ENCODE measurements around the gene ASCL2. TPM values are rescaled to one million over a fixed set of nuclear protein-coding genes. Genes with fewer than 3 reads are reported as not detected.

Gene ASCL2
- polyA plus RNA-seq (2013) = 1.3 TPM

- H3K9me3 ChIP-seq (ENCODE audit: control extremely low read depth in 1 of 5, control insufficient read depth in 4 of 5, insufficient read depth in 2 of 5, low read depth in 1 of 5, low read length in 4 of 5) = peaks cover 0 to 3% (median 0%) of the 10 kb centered on the region in 5 experiments
- peak; percentile 3 to 51 (median 25) for DNase-seq
- WGBS (ENCODE audit: insufficient coverage) = 2% methylated on average over 62 of the region's 89 CpGs
- no peaks in the 10 kb centered on the region for H3K36me3 ChIP-seq (ENCODE audit: control insufficient read depth in 4 of 4, insufficient read depth in 4 of 4, low read length in 3 of 4)
- no peak within 1 kb of the TSS for H3K27ac ChIP-seq (ENCODE audit: insufficient read depth in 1 of 2, low read depth in 1 of 2, low read length in 2 of 2, poor library complexity in 1 of 2, severe bottlenecking in 2 of 2)
- peaks cover 0 to 43% (median 39%) of the 10 kb centered on the region in 4 experiments for H3K4me1 ChIP-seq (ENCODE audit: control extremely low read depth in 1 of 4, control insufficient read depth in 4 of 4, insufficient read depth in 4 of 4, low read length in 3 of 4)
- peaks cover 0 to 36% (median 23%) of the 10 kb centered on the region in 5 experiments for H3K27me3 ChIP-seq (replicated peaks in 2 of 5; ENCODE audit: control insufficient read depth in 4 of 5, insufficient read depth in 5 of 5, low read length in 4 of 5)
- CTCF ChIA-PET = interaction anchor here (0.9 to 1.0 kb wide), 3 partner anchors 28 to 70 kb away, joined by 4 to 5 read pairs (median 4); no protein-coding TSS in a partner anchor
- peak within 1 kb of the TSS in 6 of 7 experiments; percentile 42 to 73 (median 59) for H3K4me3 ChIP-seq (ENCODE audit: control insufficient read depth in 1 of 7, extremely low read depth in 1 of 7, insufficient read depth in 4 of 7, low read depth in 2 of 7, low read length in 6 of 7)
- POLR2A ChIA-PET = interaction anchor here (0.6 kb wide), 1 partner anchor 30 kb away, joined by 4 read pairs; no protein-coding TSS in a partner anchor
Observed at GRCh38 chr11:2270322-2271076, at the start of gene ASCL2. Gene ASCL2, minus strand, starts transcription at chr11:2270588. Its CDS starts 256 bp downstream, at chr11:2270332.

GRCh38 chr11:2319791-2320472, 49.5 kb upstream of the ASCL2 start:
- WGBS (ENCODE audit: insufficient coverage) = 91% methylated on average over 10 of the region's 10 CpGs
- CTCF ChIA-PET = interaction anchor here (1.1 to 5.4 kb wide), 4 partner anchors 8 to 100 kb away, joined by 3 to 31 read pairs (median 6); no protein-coding TSS in a partner anchor
- POLR2A ChIA-PET = no interaction called here

GRCh38 chr11:2318707-2319106, 48.3 kb upstream of the ASCL2 start:
- Histone ChIP-seq H3K27ac (ENCODE audit: insufficient read depth in 1 of 2, low read depth in 1 of 2, low read length in 2 of 2, poor library complexity in 1 of 2, severe bottlenecking in 2 of 2) (no peak overlapping the region), H3K27me3 (replicated peaks in 2 of 5; ENCODE audit: control insufficient read depth in 4 of 5, insufficient read depth in 5 of 5, low read length in 4 of 5) (peaks cover 0 to 2% (median 0%) of the 10 kb centered on the region in 5 experiments), H3K9me3 (ENCODE audit: control extremely low read depth in 1 of 5, control insufficient read depth in 4 of 5, insufficient read depth in 2 of 5, low read depth in 1 of 5, low read length in 4 of 5) (peaks cover 0 to 2% (median 0%) of the 10 kb centered on the region in 5 experiments), H3K4me1 (ENCODE audit: control extremely low read depth in 1 of 4, control insufficient read depth in 4 of 4, insufficient read depth in 4 of 4, low read length in 3 of 4) (peaks cover 0 to 22% (median 13%) of the 10 kb centered on the region in 4 experiments), H3K4me3 (ENCODE audit: control insufficient read depth in 1 of 7, extremely low read depth in 1 of 7, insufficient read depth in 4 of 7, low read depth in 2 of 7, low read length in 6 of 7) (no peak overlapping the region), H3K36me3 (ENCODE audit: control insufficient read depth in 4 of 4, insufficient read depth in 4 of 4, low read length in 3 of 4) (peaks cover 0 to 7% (median 0%) of the 10 kb centered on the region in 4 experiments)
- POLR2A ChIA-PET = no interaction called here
- CTCF ChIA-PET = interaction anchor here (0.7 to 5.4 kb wide), 3 partner anchors 13 to 119 kb away, joined by 3 to 31 read pairs (median 3); partner anchors contain the start of gene TSSC4
- 92% methylated on average over 5 of the region's 7 CpGs for WGBS (ENCODE audit: insufficient coverage)
- no peak for DNase-seq

More at GRCh38 chr11:2319791-2320472, 49.5 kb upstream of the ASCL2 start:
- peaks cover 0 to 3% (median 2%) of the 10 kb centered on the region in 5 experiments for H3K27me3 ChIP-seq (replicated peaks in 2 of 5; ENCODE audit: control insufficient read depth in 4 of 5, insufficient read depth in 5 of 5, low read length in 4 of 5)
- no peak overlapping the region for H3K4me3 ChIP-seq (ENCODE audit: control insufficient read depth in 1 of 7, extremely low read depth in 1 of 7, insufficient read depth in 4 of 7, low read depth in 2 of 7, low read length in 6 of 7)
- peaks cover 0 to 13% (median 4%) of the 10 kb centered on the region in 4 experiments for H3K4me1 ChIP-seq (ENCODE audit: control extremely low read depth in 1 of 4, control insufficient read depth in 4 of 4, insufficient read depth in 4 of 4, low read length in 3 of 4)
- H3K9me3 ChIP-seq (ENCODE audit: control extremely low read depth in 1 of 5, control insufficient read depth in 4 of 5, insufficient read depth in 2 of 5, low read depth in 1 of 5, low read length in 4 of 5) = peaks cover 0 to 5% (median 0%) of the 10 kb centered on the region in 5 experiments
- H3K27ac ChIP-seq (ENCODE audit: insufficient read depth in 1 of 2, low read depth in 1 of 2, low read length in 2 of 2, poor library complexity in 1 of 2, severe bottlenecking in 2 of 2) = no peak overlapping the region
- H3K36me3 ChIP-seq (ENCODE audit: control insufficient read depth in 4 of 4, insufficient read depth in 4 of 4, low read length in 3 of 4) = peaks cover 0 to 7% (median 0%) of the 10 kb centered on the region in 4 experiments
- no peak for DNase-seq

- H3K36me3 ChIP-seq (ENCODE audit: control insufficient read depth in 4 of 4, insufficient read depth in 4 of 4, low read length in 3 of 4) = peaks cover 0 to 7% (median 0%) of the 10 kb centered on the region in 4 experiments
- no peak for DNase-seq
- 100% methylated on average over 4 of the region's 4 CpGs for WGBS (ENCODE audit: insufficient coverage)
- H3K4me3 ChIP-seq (ENCODE audit: control insufficient read depth in 1 of 7, extremely low read depth in 1 of 7, insufficient read depth in 4 of 7, low read depth in 2 of 7, low read length in 6 of 7) = no peak overlapping the region
- H3K4me1 ChIP-seq (ENCODE audit: control extremely low read depth in 1 of 4, control insufficient read depth in 4 of 4, insufficient read depth in 4 of 4, low read length in 3 of 4) = peaks cover 0 to 25% (median 13%) of the 10 kb centered on the region in 4 experiments
- H3K27ac ChIP-seq (ENCODE audit: insufficient read depth in 1 of 2, low read depth in 1 of 2, low read length in 2 of 2, poor library complexity in 1 of 2, severe bottlenecking in 2 of 2) = no peak overlapping the region
- CTCF ChIA-PET = interaction anchor here (0.6 to 5.4 kb wide), 3 partner anchors 13 to 119 kb away, joined by 3 to 31 read pairs (median 3); no protein-coding TSS in a partner anchor
- H3K9me3 ChIP-seq (ENCODE audit: control extremely low read depth in 1 of 5, control insufficient read depth in 4 of 5, insufficient read depth in 2 of 5, low read depth in 1 of 5, low read length in 4 of 5) = peaks cover 0 to 2% (median 0%) of the 10 kb centered on the region in 5 experiments
- POLR2A ChIA-PET = no interaction called here
- peaks cover 0 to 2% (median 0%) of the 10 kb centered on the region in 5 experiments for H3K27me3 ChIP-seq (replicated peaks in 2 of 5; ENCODE audit: control insufficient read depth in 4 of 5, insufficient read depth in 5 of 5, low read length in 4 of 5)
Observed at GRCh38 chr11:2318123-2318522, 47.7 kb upstream of the ASCL2 start.

- peaks cover 0 to 2% (median 0%) of the 10 kb centered on the region in 5 experiments for H3K27me3 ChIP-seq (replicated peaks in 2 of 5; ENCODE audit: control insufficient read depth in 4 of 5, insufficient read depth in 5 of 5, low read length in 4 of 5)
- CTCF ChIA-PET = interaction anchor here (0.6 to 5.4 kb wide), 4 partner anchors 12 to 118 kb away, joined by 3 to 31 read pairs (median 4); no protein-coding TSS in a partner anchor
- no peak overlapping the region for H3K27ac ChIP-seq (ENCODE audit: insufficient read depth in 1 of 2, low read depth in 1 of 2, low read length in 2 of 2, poor library complexity in 1 of 2, severe bottlenecking in 2 of 2)
- 96% methylated on average over 16 of the region's 17 CpGs for WGBS (ENCODE audit: insufficient coverage)
- POLR2A ChIA-PET = no interaction called here
- H3K36me3 ChIP-seq (ENCODE audit: control insufficient read depth in 4 of 4, insufficient read depth in 4 of 4, low read length in 3 of 4) = peaks cover 0 to 7% (median 0%) of the 10 kb centered on the region in 4 experiments
- peaks cover 0 to 25% (median 13%) of the 10 kb centered on the region in 4 experiments for H3K4me1 ChIP-seq (ENCODE audit: control extremely low read depth in 1 of 4, control insufficient read depth in 4 of 4, insufficient read depth in 4 of 4, low read length in 3 of 4)
- peaks cover 0 to 1% (median 0%) of the 10 kb centered on the region in 5 experiments for H3K9me3 ChIP-seq (ENCODE audit: control extremely low read depth in 1 of 5, control insufficient read depth in 4 of 5, insufficient read depth in 2 of 5, low read depth in 1 of 5, low read length in 4 of 5)
- DNase-seq = no peak
- no peak overlapping the region for H3K4me3 ChIP-seq (ENCODE audit: control insufficient read depth in 1 of 7, extremely low read depth in 1 of 7, insufficient read depth in 4 of 7, low read depth in 2 of 7, low read length in 6 of 7)
Observed at GRCh38 chr11:2317354-2318050, 47.1 kb upstream of the ASCL2 start.

GRCh38 chr11:2316963-2317244, 46.5 kb upstream of the ASCL2 start:
- Histone ChIP-seq H3K4me3 (ENCODE audit: control insufficient read depth in 1 of 7, extremely low read depth in 1 of 7, insufficient read depth in 4 of 7, low read depth in 2 of 7, low read length in 6 of 7) (no peak overlapping the region), H3K27me3 (replicated peaks in 2 of 5; ENCODE audit: control insufficient read depth in 4 of 5, insufficient read depth in 5 of 5, low read length in 4 of 5) (peaks cover 0 to 2% (median 0%) of the 10 kb centered on the region in 5 experiments), H3K4me1 (ENCODE audit: control extremely low read depth in 1 of 4, control insufficient read depth in 4 of 4, insufficient read depth in 4 of 4, low read length in 3 of 4) (peaks cover 0 to 25% (median 13%) of the 10 kb centered on the region in 4 experiments), H3K9me3 (ENCODE audit: control extremely low read depth in 1 of 5, control insufficient read depth in 4 of 5, insufficient read depth in 2 of 5, low read depth in 1 of 5, low read length in 4 of 5) (no peaks in the 10 kb centered on the region), H3K27ac (ENCODE audit: insufficient read depth in 1 of 2, low read depth in 1 of 2, low read length in 2 of 2, poor library complexity in 1 of 2, severe bottlenecking in 2 of 2) (no peak overlapping the region), H3K36me3 (ENCODE audit: control insufficient read depth in 4 of 4, insufficient read depth in 4 of 4, low read length in 3 of 4) (peaks cover 0 to 7% (median 0%) of the 10 kb centered on the region in 4 experiments)
- WGBS (ENCODE audit: insufficient coverage) = 100% methylated on average over 1 of the region's 3 CpGs
- CTCF ChIA-PET = interaction anchor here (1.2 to 5.4 kb wide), 3 partner anchors 12 to 121 kb away, joined by 3 to 31 read pairs (median 4); no protein-coding TSS in a partner anchor
- no peak for DNase-seq
- POLR2A ChIA-PET = interaction anchor here (0.9 kb wide), 1 partner anchor 11 kb away, joined by 5 read pairs; no protein-coding TSS in a partner anchor
